Measurements from ENCODE around the gene INF2.

The INF2 gene

GRCh38 chr14:104709387-104710039 lies 20.1 kb downstream of the INF2 start:
- H3K4me3 ChIP-seq (ENCODE audit: low read depth, low read length): no peak overlapping the region
- H3K14ac ChIP-seq (ENCODE audit: low read length): no peak overlapping the region
- no peaks in the 10 kb centered on the region for H3K27me3 ChIP-seq (ENCODE audit: insufficient read depth, low read length)
- no peaks in the 10 kb centered on the region for H3K79me2 ChIP-seq (ENCODE audit: control insufficient read depth, insufficient read depth, low read length, poor library complexity)
- H3K23ac ChIP-seq (ENCODE audit: low read length): no peak overlapping the region
- no peak overlapping the region for H4K12ac ChIP-seq (ENCODE audit: low read depth, low read length)
- H3K18ac ChIP-seq (ENCODE audit: low read length): no peak overlapping the region
- no peak overlapping the region for H2AK5ac ChIP-seq (ENCODE audit: low read length)
- H3K36me3 ChIP-seq (ENCODE audit: control insufficient read depth in 1 of 2, insufficient read depth in 2 of 2, low read length in 2 of 2): peaks cover 76 to 78% of the 10 kb centered on the region in 2 experiments
- no peak overlapping the region for H2BK120ac ChIP-seq (ENCODE audit: insufficient read depth, low read length, poor library complexity)
- H3K4ac ChIP-seq (ENCODE audit: low read depth, low read length): no peak overlapping the region
- H4K91ac ChIP-seq (ENCODE audit: low read depth, low read length): no peak overlapping the region
- H3K27ac ChIP-seq (ENCODE audit: low read depth, low read length): no peak overlapping the region
- no peak overlapping the region for H3K4me2 ChIP-seq (ENCODE audit: low read length)
- H3K79me1 ChIP-seq (ENCODE audit: low read length): no peaks in the 10 kb centered on the region
- no peaks in the 10 kb centered on the region for H3K4me1 ChIP-seq (ENCODE audit: control insufficient read depth in 1 of 2, insufficient read depth in 2 of 2, low read length in 2 of 2)
- H2BK5ac ChIP-seq (ENCODE audit: low read depth, low read length, poor library complexity): no peak overlapping the region
- no peaks in the 10 kb centered on the region for H3K9me3 ChIP-seq (ENCODE audit: insufficient read depth, low read depth, low read length)
- no peak overlapping the region for H4K8ac ChIP-seq (ENCODE audit: low read depth, low read length)
- H3K9ac ChIP-seq (ENCODE audit: low read length): no peak overlapping the region
- no peak for DNase-seq
- WGBS (ENCODE audit: extremely low coverage, insufficient coverage, insufficient read length): no CpG with 5 or more reads among the region's 18 CpGs
- H2AFZ ChIP-seq (ENCODE audit: insufficient read depth, low read length, poor library complexity): no peak overlapping the region
- H2BK12ac ChIP-seq (ENCODE audit: low read length): no peak overlapping the region

- Histone ChIP-seq H3K79me2 (ENCODE audit: control insufficient read depth, insufficient read depth, low read length, poor library complexity) (no peaks in the 10 kb centered on the region), H3K27ac (ENCODE audit: low read depth, low read length) (no peak overlapping the region), H3K79me1 (ENCODE audit: low read length) (no peaks in the 10 kb centered on the region), H3K4me1 (ENCODE audit: control insufficient read depth in 1 of 2, insufficient read depth in 2 of 2, low read length in 2 of 2) (no peaks in the 10 kb centered on the region), H2AK5ac (ENCODE audit: low read length) (no peak overlapping the region), H4K8ac (ENCODE audit: low read depth, low read length) (no peak overlapping the region), H2BK5ac (ENCODE audit: low read depth, low read length, poor library complexity) (no peak overlapping the region), H2BK120ac (ENCODE audit: insufficient read depth, low read length, poor library complexity) (no peak overlapping the region), H3K9ac (ENCODE audit: low read length) (no peak overlapping the region), H3K9me3 (ENCODE audit: insufficient read depth, low read depth, low read length) (no peaks in the 10 kb centered on the region), H3K4me2 (ENCODE audit: low read length) (no peak overlapping the region), H3K18ac (ENCODE audit: low read length) (no peak overlapping the region), H3K36me3 (ENCODE audit: control insufficient read depth in 1 of 2, insufficient read depth in 2 of 2, low read length in 2 of 2) (peaks cover 80 to 83% of the 10 kb centered on the region in 2 experiments), H2AFZ (ENCODE audit: insufficient read depth, low read length, poor library complexity) (no peak overlapping the region), H2BK12ac (ENCODE audit: low read length) (no peak overlapping the region), H3K4me3 (ENCODE audit: low read depth, low read length) (peak overlapping the region; percentile 41), H3K23ac (ENCODE audit: low read length) (no peak overlapping the region), H4K12ac (ENCODE audit: low read depth, low read length) (no peak overlapping the region), H3K14ac (ENCODE audit: low read length) (no peak overlapping the region), H4K91ac (ENCODE audit: low read depth, low read length) (no peak overlapping the region), H3K4ac (ENCODE audit: low read depth, low read length) (no peak overlapping the region), H3K27me3 (ENCODE audit: insufficient read depth, low read length) (no peaks in the 10 kb centered on the region)
- no peak for DNase-seq
- no CpG with 5 or more reads among the region's 34 CpGs for WGBS (ENCODE audit: extremely low coverage, insufficient coverage, insufficient read length)
These were observed 20.8 kb downstream of the INF2 start for GRCh38 chr14:104710071-104710735.

GRCh38 chr14:104712881-104713734 lies 23.7 kb downstream of the INF2 start:
- Histone ChIP-seq H2BK5ac (ENCODE audit: low read depth, low read length, poor library complexity) (no peak overlapping the region), H3K79me1 (ENCODE audit: low read length) (no peaks in the 10 kb centered on the region), H3K4me1 (ENCODE audit: control insufficient read depth in 1 of 2, insufficient read depth in 2 of 2, low read length in 2 of 2) (no peaks in the 10 kb centered on the region), H2AFZ (ENCODE audit: insufficient read depth, low read length, poor library complexity) (no peak overlapping the region), H3K4me3 (ENCODE audit: low read depth, low read length) (no peak overlapping the region), H3K4ac (ENCODE audit: low read depth, low read length) (no peak overlapping the region), H3K9ac (ENCODE audit: low read length) (no peak overlapping the region), H4K8ac (ENCODE audit: low read depth, low read length) (no peak overlapping the region), H3K14ac (ENCODE audit: low read length) (no peak overlapping the region), H3K27me3 (ENCODE audit: insufficient read depth, low read length) (no peaks in the 10 kb centered on the region), H2BK12ac (ENCODE audit: low read length) (no peak overlapping the region), H3K27ac (ENCODE audit: low read depth, low read length) (no peak overlapping the region), H2AK5ac (ENCODE audit: low read length) (no peak overlapping the region), H4K91ac (ENCODE audit: low read depth, low read length) (no peak overlapping the region), H4K12ac (ENCODE audit: low read depth, low read length) (no peak overlapping the region), H3K23ac (ENCODE audit: low read length) (no peak overlapping the region), H3K18ac (ENCODE audit: low read length) (no peak overlapping the region), H3K9me3 (ENCODE audit: insufficient read depth, low read depth, low read length) (no peaks in the 10 kb centered on the region), H3K36me3 (ENCODE audit: control insufficient read depth in 1 of 2, insufficient read depth in 2 of 2, low read length in 2 of 2) (peaks cover 86 to 87% of the 10 kb centered on the region in 2 experiments), H3K4me2 (ENCODE audit: low read length) (no peak overlapping the region), H3K79me2 (ENCODE audit: control insufficient read depth, insufficient read depth, low read length, poor library complexity) (no peaks in the 10 kb centered on the region), H2BK120ac (ENCODE audit: insufficient read depth, low read length, poor library complexity) (no peak overlapping the region)
- DNase-seq: no peak
- no CpG with 5 or more reads among the region's 40 CpGs for WGBS (ENCODE audit: extremely low coverage, insufficient coverage, insufficient read length)

- Histone ChIP-seq H2AK5ac (ENCODE audit: low read length) (no peak overlapping the region), H3K9me3 (ENCODE audit: insufficient read depth, low read depth, low read length) (no peaks in the 10 kb centered on the region), H2BK120ac (ENCODE audit: insufficient read depth, low read length, poor library complexity) (no peak overlapping the region), H3K79me2 (ENCODE audit: control insufficient read depth, insufficient read depth, low read length, poor library complexity) (no peaks in the 10 kb centered on the region), H3K18ac (ENCODE audit: low read length) (no peak overlapping the region), H3K4me2 (ENCODE audit: low read length) (no peak overlapping the region), H3K14ac (ENCODE audit: low read length) (no peak overlapping the region), H3K9ac (ENCODE audit: low read length) (no peak overlapping the region), H2BK12ac (ENCODE audit: low read length) (no peak overlapping the region), H3K4me1 (ENCODE audit: control insufficient read depth in 1 of 2, insufficient read depth in 2 of 2, low read length in 2 of 2) (no peaks in the 10 kb centered on the region), H2AFZ (ENCODE audit: insufficient read depth, low read length, poor library complexity) (no peak overlapping the region), H4K8ac (ENCODE audit: low read depth, low read length) (no peak overlapping the region), H3K27ac (ENCODE audit: low read depth, low read length) (no peak overlapping the region), H3K4me3 (ENCODE audit: low read depth, low read length) (no peak overlapping the region), H3K79me1 (ENCODE audit: low read length) (no peaks in the 10 kb centered on the region), H4K91ac (ENCODE audit: low read depth, low read length) (no peak overlapping the region), H3K23ac (ENCODE audit: low read length) (no peak overlapping the region), H4K12ac (ENCODE audit: low read depth, low read length) (no peak overlapping the region), H2BK5ac (ENCODE audit: low read depth, low read length, poor library complexity) (no peak overlapping the region), H3K27me3 (ENCODE audit: insufficient read depth, low read length) (no peaks in the 10 kb centered on the region), H3K4ac (ENCODE audit: low read depth, low read length) (no peak overlapping the region), H3K36me3 (ENCODE audit: control insufficient read depth in 1 of 2, insufficient read depth in 2 of 2, low read length in 2 of 2) (peaks cover 90 to 93% of the 10 kb centered on the region in 2 experiments)
- no CpG with 5 or more reads among the region's 16 CpGs for WGBS (ENCODE audit: extremely low coverage, insufficient coverage, insufficient read length)
- no peak for DNase-seq
These were observed 24.6 kb downstream of the INF2 start for GRCh38 chr14:104714066-104714465.
